H9 (cell line): Measurements from ENCODE around the gene ASB10. TPM values are rescaled to one million over a fixed set of nuclear protein-coding genes. Genes with fewer than 3 reads are reported as not detected.

Source experiments
- DNase-seq: peaks from one replicate; pipeline ENCODE4 v3.0.0-alpha.2; 2017
- H2AFZ ChIP-seq: one replicate; pipeline ENCODE4 v1.6.1; 2013; ENCODE audit warnings: mild to moderate bottlenecking, low read length, control low read depth, moderate library complexity
- H2AK5ac ChIP-seq: 2 replicates; pipeline ENCODE4 v1.6.1; 2013; ENCODE audit warnings: low read length, control low read depth, mixed read lengths; ENCODE audit not compliant: insufficient read length
- H2BK120ac ChIP-seq: one replicate; pipeline ENCODE4 v1.6.1; 2013; ENCODE audit warnings: low read depth, mild to moderate bottlenecking, low read length, control low read depth, inconsistent platforms; ENCODE audit not compliant: poor library complexity, severe bottlenecking
- H2BK12ac ChIP-seq: 2 replicates; pipeline ENCODE4 v1.6.1; 2013; ENCODE audit warnings: low read length, control low read depth, mixed read lengths, low read depth; ENCODE audit not compliant: insufficient read length
- H2BK15ac ChIP-seq: 2 replicates; pipeline ENCODE4 v1.6.1; 2013; ENCODE audit warnings: low read depth, low read length, control low read depth
- H2BK20ac ChIP-seq: one replicate; pipeline ENCODE4 v1.6.1; 2013; ENCODE audit warnings: low read depth, mild to moderate bottlenecking, low read length, control low read depth, inconsistent platforms; ENCODE audit not compliant: poor library complexity, severe bottlenecking
- H2BK5ac ChIP-seq: 2 replicates; pipeline ENCODE4 v1.6.1; 2013; ENCODE audit warnings: low read length, control low read depth, mixed read lengths; ENCODE audit not compliant: insufficient read length
- H3K14ac ChIP-seq: 2 replicates; pipeline ENCODE4 v1.6.1; 2013; ENCODE audit warnings: low read length, control low read depth; ENCODE audit not compliant: insufficient read depth
- H3K18ac ChIP-seq: 2 replicates; pipeline ENCODE4 v1.6.1; 2013; ENCODE audit warnings: low read depth, mild to moderate bottlenecking, mixed read lengths, low read length, control low read depth; ENCODE audit not compliant: insufficient read length
- H3K23ac ChIP-seq: 2 replicates; pipeline ENCODE4 v1.6.1; 2013; ENCODE audit warnings: low read length, control low read depth, mixed read lengths, low read depth; ENCODE audit not compliant: insufficient read length
- H3K23me2 ChIP-seq: 2 replicates; pipeline ENCODE4 v1.6.1; 2013; ENCODE audit warnings: low read depth, mild to moderate bottlenecking, mixed read lengths, low read length, control low read depth; ENCODE audit not compliant: insufficient read length, poor library complexity, severe bottlenecking
- H3K27ac ChIP-seq: 2 replicates; pipeline ENCODE4 v1.5.1; 2013; ENCODE audit warnings: low read length, control low read depth, mixed read lengths, low read depth; ENCODE audit not compliant: insufficient read length
- H3K27me3 ChIP-seq: 2 replicates; pipeline ENCODE4 v1.6.1; 2013; ENCODE audit warnings: low read length, control low read depth, inconsistent platforms; ENCODE audit not compliant: insufficient read depth
- H3K4ac ChIP-seq: 2 replicates; pipeline ENCODE4 v1.6.1; 2013; ENCODE audit warnings: low read depth, mild to moderate bottlenecking, control low read depth, inconsistent platforms, low read length, moderate library complexity
- H3K4me1 ChIP-seq: 2 replicates; pipeline ENCODE4 v1.6.1; 2013; ENCODE audit warnings: low read length, control low read depth, inconsistent platforms; ENCODE audit not compliant: insufficient read depth
- H3K4me2 ChIP-seq: 2 replicates; pipeline ENCODE4 v1.6.1; 2013; ENCODE audit warnings: low read length, control low read depth, mixed read lengths; ENCODE audit not compliant: insufficient read length, insufficient read depth
- H3K56ac ChIP-seq: 2 replicates; pipeline ENCODE4 v1.6.1; 2013; ENCODE audit warnings: low read depth, mild to moderate bottlenecking, mixed read lengths, low read length, control low read depth; ENCODE audit not compliant: insufficient read length
- H3K79me1 ChIP-seq: 2 replicates; pipeline ENCODE4 v1.6.1; 2013; ENCODE audit warnings: low read depth, mild to moderate bottlenecking, moderate library complexity, low read length, control low read depth, inconsistent platforms; ENCODE audit not compliant: insufficient read depth, poor library complexity, severe bottlenecking
- H3K79me2 ChIP-seq: 2 replicates; pipeline ENCODE4 v1.6.1; 2013; ENCODE audit warnings: low read length, control low read depth, inconsistent platforms; ENCODE audit not compliant: insufficient read depth
- H3K9ac ChIP-seq: 2 replicates; pipeline ENCODE4 v1.6.1; 2013; ENCODE audit warnings: low read length, control low read depth, mixed read lengths; ENCODE audit not compliant: insufficient read length; ENCODE audit errors: extremely low read depth
- H3K9me3 ChIP-seq: one replicate; pipeline ENCODE4 v1.6.1; 2013; ENCODE audit warnings: low read depth, low read length, inconsistent platforms; ENCODE audit not compliant: control insufficient read depth
- H3T11ph ChIP-seq: one replicate; pipeline ENCODE4 v1.6.1; 2013; ENCODE audit warnings: mild to moderate bottlenecking, low read length, control low read depth, inconsistent platforms
- H4K20me1 ChIP-seq: one replicate; pipeline ENCODE4 v1.6.1; 2013; ENCODE audit not compliant: control insufficient read depth, insufficient read length, insufficient read depth
- H4K5ac ChIP-seq: 2 replicates; pipeline ENCODE4 v1.6.1; 2013; ENCODE audit warnings: low read depth, mild to moderate bottlenecking, mixed read lengths, low read length, control low read depth; ENCODE audit not compliant: insufficient read length
- H4K8ac ChIP-seq: replicated peaks from 2 replicates; pipeline ENCODE4 v1.6.1; 2013; ENCODE audit warnings: low read length, control low read depth, mixed read lengths, low read depth; ENCODE audit not compliant: insufficient read length
- H4K91ac ChIP-seq: 2 replicates; pipeline ENCODE4 v1.6.1; 2013; ENCODE audit warnings: low read depth, mild to moderate bottlenecking, moderate library complexity, mixed read lengths, low read length, control low read depth; ENCODE audit not compliant: insufficient read length
- H3K27ac Mint-ChIP-seq, 3 experiments: 2 replicates in 2 of 3; 3 replicates in 1 of 3; pipeline ENCODE4 v1.8.0; 2020 to 2021; ENCODE audit warnings: mixed read lengths in 3 of 3, mild to moderate bottlenecking in 1 of 3, moderate library complexity in 1 of 3
- H3K27me3 Mint-ChIP-seq: 2 replicates; pipeline ENCODE4 v1.8.0; 2021; ENCODE audit warnings: low read depth, mild to moderate bottlenecking, moderate library complexity, mixed read lengths
- H3K36me3 Mint-ChIP-seq, 3 experiments: 2 replicates in 2 of 3; 3 replicates in 1 of 3; pipeline ENCODE4 v1.8.0; 2020 to 2021; ENCODE audit warnings: low read depth in 3 of 3, mixed read lengths in 3 of 3; ENCODE audit not compliant: insufficient read depth in 1 of 3
- H3K4me1 Mint-ChIP-seq, 2 experiments: 2 replicates each; pipeline ENCODE4 v1.8.0; 2020; ENCODE audit warnings: mixed read lengths in 2 of 2
- H3K4me3 Mint-ChIP-seq, 2 experiments: 2 replicates in 1 of 2; 3 replicates in 1 of 2; pipeline ENCODE4 v1.8.0; 2020 to 2021; ENCODE audit warnings: mild to moderate bottlenecking in 2 of 2, mixed read lengths in 2 of 2, moderate library complexity in 1 of 2
- H3K9me3 Mint-ChIP-seq, 2 experiments: 2 replicates in 1 of 2; 3 replicates in 1 of 2; pipeline ENCODE4 v1.8.0; 2020; ENCODE audit warnings: mild to moderate bottlenecking in 2 of 2, mixed read lengths in 2 of 2, moderate library complexity in 1 of 2
- WGBS: extraction: QIAGEN DNeasy Blood & Tissue Kit; methylation state at CpG from one replicate; pipeline ENCODE4 v1.1.7; 2013; ENCODE audit warnings: missing lambda C conversion rate, low lambda C conversion rate, mixed read lengths; ENCODE audit not compliant: insufficient read length; ENCODE audit errors: extremely low coverage; 5-methylcytosine and 5-hydroxymethylcytosine counted together
- total RNA-seq: library from RNA; stranded (reverse); gene quantifications from 2 replicates; pipeline ENCODE4 v1.2.1, GENCODE V29; 2021
- TF ChIP-seq, protein P1 (sequence below): fragments of 200-600 bp; sonication (generic); conservative IDR thresholded peaks from 3 replicates; pipeline ENCODE4 v1.8.0; 2021; ENCODE audit warnings: antibody characterized with exemption, mild to moderate bottlenecking

Gene ASB10
- total RNA-seq, 1 experiment from 2014 or later, result not detected

- no peak overlapping the region for H2BK20ac ChIP-seq
- Mint-ChIP-seq H3K4me1 (peaks cover 18 to 30% of the 10 kb centered on the region in 2 experiments), H3K36me3 (peaks cover 3 to 9% (median 7%) of the 10 kb centered on the region in 3 experiments; a peak in 6 of 7 replicates), H3K27ac (no peak overlapping the region), H3K27me3 (peaks cover 24% of the 10 kb centered on the region), H3K4me3 (no peak overlapping the region), H3K9me3 (no peaks in the 10 kb centered on the region)
- no peak overlapping the region for H3K18ac ChIP-seq
- no peak overlapping the region for H4K91ac ChIP-seq
- no peak overlapping the region for H3K9ac ChIP-seq
- no peak overlapping the region for H3K56ac ChIP-seq
- H2BK5ac ChIP-seq, result no peak overlapping the region
- H3K14ac ChIP-seq, result no peak overlapping the region; the same call in 1 of the 2 replicates
- H2AFZ ChIP-seq, result no peak overlapping the region
- H3K79me1 ChIP-seq, result no peaks in the 10 kb centered on the region
- no peak overlapping the region for H3K4ac ChIP-seq
- no peaks in the 10 kb centered on the region; the same call in 1 of the 2 replicates for H3K27me3 ChIP-seq
- no peak overlapping the region for H2BK120ac ChIP-seq
- H3K4me2 ChIP-seq, result no peak overlapping the region
- no peak overlapping the region for H3K27ac ChIP-seq
- TF ChIP-seq, protein P1, sequence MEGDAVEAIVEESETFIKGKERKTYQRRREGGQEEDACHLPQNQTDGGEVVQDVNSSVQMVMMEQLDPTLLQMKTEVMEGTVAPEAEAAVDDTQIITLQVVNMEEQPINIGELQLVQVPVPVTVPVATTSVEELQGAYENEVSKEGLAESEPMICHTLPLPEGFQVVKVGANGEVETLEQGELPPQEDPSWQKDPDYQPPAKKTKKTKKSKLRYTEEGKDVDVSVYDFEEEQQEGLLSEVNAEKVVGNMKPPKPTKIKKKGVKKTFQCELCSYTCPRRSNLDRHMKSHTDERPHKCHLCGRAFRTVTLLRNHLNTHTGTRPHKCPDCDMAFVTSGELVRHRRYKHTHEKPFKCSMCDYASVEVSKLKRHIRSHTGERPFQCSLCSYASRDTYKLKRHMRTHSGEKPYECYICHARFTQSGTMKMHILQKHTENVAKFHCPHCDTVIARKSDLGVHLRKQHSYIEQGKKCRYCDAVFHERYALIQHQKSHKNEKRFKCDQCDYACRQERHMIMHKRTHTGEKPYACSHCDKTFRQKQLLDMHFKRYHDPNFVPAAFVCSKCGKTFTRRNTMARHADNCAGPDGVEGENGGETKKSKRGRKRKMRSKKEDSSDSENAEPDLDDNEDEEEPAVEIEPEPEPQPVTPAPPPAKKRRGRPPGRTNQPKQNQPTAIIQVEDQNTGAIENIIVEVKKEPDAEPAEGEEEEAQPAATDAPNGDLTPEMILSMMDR, result no peak
- H2BK12ac ChIP-seq, result no peak overlapping the region
- no peak overlapping the region for H2AK5ac ChIP-seq
- H2BK15ac ChIP-seq, result no peak overlapping the region
- H4K8ac ChIP-seq, result no peak overlapping the region
- no peaks in the 10 kb centered on the region for H4K20me1 ChIP-seq
- no peaks in the 10 kb centered on the region for H3K9me3 ChIP-seq
- H3K23me2 ChIP-seq, result no peaks in the 10 kb centered on the region
- no peak overlapping the region for H3K23ac ChIP-seq
- no peak overlapping the region for H4K5ac ChIP-seq
- no CpG with 5 or more reads among the region's 22 CpGs for WGBS
- no peak for DNase-seq
- H3K4me1 ChIP-seq, result no peaks in the 10 kb centered on the region
- no peaks in the 10 kb centered on the region for H3K79me2 ChIP-seq
- no peak overlapping the region for H3T11ph ChIP-seq
Observed at GRCh38 chr7:151148319-151149259, 38.5 kb downstream of the ASB10 start.
